22Rv1 (cell line): ENCODE results near the gene KRTAP5-8.

Experiments
- H3K27ac ChIP-seq: fragments of 450-650 bp; 2 replicates; pipeline ENCODE4 v1.5.1; 2017
- CTCF ChIP-seq: fragments of 450-650 bp; IDR thresholded peaks from 2 replicates; pipeline ENCODE4 v1.5.1; 2017; ENCODE audit warnings: mild to moderate bottlenecking
- ZFX ChIP-seq: fragments of 450-650 bp; IDR thresholded peaks from 2 replicates; pipeline ENCODE4 v1.6.1; 2017; ENCODE audit warnings: antibody characterized with exemption, borderline replicate concordance

Gene KRTAP5-8

GRCh38 chr11:71548716-71549151 is 10.9 kb downstream of the KRTAP5-8 start:
- H3K27ac ChIP-seq: no peak overlapping the region
- TF ChIP-seq CTCF: no peak
- no peak for TF ChIP-seq ZFX

- H3K27ac ChIP-seq: no peak overlapping the region
- no peak for TF ChIP-seq ZFX
- no peak for TF ChIP-seq CTCF
Measured at GRCh38 chr11:71551711-71552110, 13.9 kb downstream of the KRTAP5-8 start.

- TF ChIP-seq ZFX (no peak), CTCF (no peak)
- no peak overlapping the region for H3K27ac ChIP-seq
Measured at GRCh38 chr11:71554996-71555395, 17.2 kb downstream of the KRTAP5-8 start.

- TF ChIP-seq CTCF: no peak
- TF ChIP-seq ZFX: no peak
- no peak overlapping the region for H3K27ac ChIP-seq
Measured at GRCh38 chr11:71555508-71555907, 17.7 kb downstream of the KRTAP5-8 start.

GRCh38 chr11:71556018-71556417 is 18.2 kb downstream of the KRTAP5-8 start:
- H3K27ac ChIP-seq: no peak overlapping the region
- TF ChIP-seq CTCF (no peak), ZFX (no peak)

- H3K27ac ChIP-seq: no peak overlapping the region
- TF ChIP-seq CTCF: no peak
- TF ChIP-seq ZFX: no peak
Measured at GRCh38 chr11:71557257-71557656, 19.4 kb downstream of the KRTAP5-8 start.

- H3K27ac ChIP-seq: no peak overlapping the region
Measured at GRCh38 chr11:71558996-71559395, 21.2 kb downstream of the KRTAP5-8 start.

More at GRCh38 chr11:71558996-71559395, 21.2 kb downstream of the KRTAP5-8 start:
- no peak for TF ChIP-seq CTCF
- TF ChIP-seq ZFX: no peak
